ENCODE measurements around the gene NNMT.

GRCh38 chr11:114270531-114271270 lies 25.5 kb upstream of the NNMT start:
- TF ChIP-seq RAD21 (IDR thresholded peaks at IDR 0.05; ENCODE audit: low read length) (no peak), SIN3A (IDR thresholded peaks at IDR 0.05; ENCODE audit: borderline replicate concordance, low read depth, low read length) (no peak)
